H1 (cell line): Measurements from ENCODE around the gene TRAF3. TPM values are rescaled to one million over a fixed set of nuclear protein-coding genes. Genes with fewer than 3 reads are reported as not detected.

Source experiments
- CTCF ChIA-PET: fragments of 300-600 bp; sonication (Branson Sonifier 250); formaldehyde crosslinking; loops from one replicate; lab custom pipeline; 2021; ENCODE audit not compliant: partially characterized antibody; lab: Charles Lee
- POLR2A ChIA-PET: fragments of 300-600 bp; sonication (Branson Sonifier 250); formaldehyde crosslinking; loops from one replicate; lab custom pipeline; 2021; ENCODE audit warnings: inconsistent platforms; ENCODE audit not compliant: partially characterized antibody; lab: Charles Lee
- DNase-seq, 2 experiments: peaks; one replicate each; pipeline versions ENCODE4 v3.0.0 to v3.0.0-alpha.2; 2010 to 2022; ENCODE audit warnings: low spot score in 2 of 2, low read depth in 1 of 2, mixed read lengths in 1 of 2
- FAIRE-seq: peaks from 2 replicates; lab custom pipeline; 2011; peaks lifted over from hg19 to GRCh38; lab: Jason Lieb, UNC
- H2AFZ ChIP-seq: 2 replicates; pipeline ENCODE4 v1.8.1; 2012; ENCODE audit warnings: low read length, inconsistent platforms
- H2AK5ac ChIP-seq: 2 replicates; pipeline ENCODE4 v1.6.1; 2013; ENCODE audit warnings: low read depth, low read length
- H2BK120ac ChIP-seq: replicated peaks from 2 replicates; pipeline ENCODE3; 2013; ENCODE audit warnings: low read depth, low read length, inconsistent platforms
- H2BK12ac ChIP-seq: 2 replicates; pipeline ENCODE4 v1.6.1; 2013; ENCODE audit warnings: low read depth, low read length
- H2BK15ac ChIP-seq: 2 replicates; pipeline ENCODE4 v1.6.1; 2013; ENCODE audit warnings: low read length
- H2BK20ac ChIP-seq: 2 replicates; pipeline ENCODE4 v1.6.1; 2013; ENCODE audit warnings: low read length
- H2BK5ac ChIP-seq: 2 replicates; pipeline ENCODE4 v1.6.1; 2013; ENCODE audit warnings: low read depth, low read length
- H3K14ac ChIP-seq: 2 replicates; pipeline ENCODE4 v1.6.1; 2013; ENCODE audit warnings: inconsistent platforms; ENCODE audit not compliant: insufficient read length
- H3K18ac ChIP-seq: 2 replicates; pipeline ENCODE4 v1.6.1; 2013; ENCODE audit warnings: low read length; ENCODE audit errors: extremely low read depth
- H3K23ac ChIP-seq: 2 replicates; pipeline ENCODE4 v1.6.1; 2013; ENCODE audit warnings: inconsistent platforms; ENCODE audit not compliant: insufficient read length
- H3K23me2 ChIP-seq: 2 replicates; pipeline ENCODE4 v1.6.1; 2013; ENCODE audit warnings: low read depth, low read length
- H3K27ac ChIP-seq: 2 replicates; pipeline ENCODE4 v1.6.1; 2011; ENCODE audit warnings: low read depth, low read length, inconsistent platforms
- H3K27me3 ChIP-seq, 4 experiments: replicated peaks in 1 of 4; 1 replicate in 1 of 4; 2 replicates in 3 of 4; pipeline versions ENCODE4 v1.6.1 to v1.8.1; 2011 to 2013; ENCODE audit warnings: low read length in 3 of 4, mild to moderate bottlenecking in 3 of 4, inconsistent platforms in 2 of 4, mixed read lengths in 2 of 4, moderate library complexity in 1 of 4; ENCODE audit not compliant: control insufficient read depth in 3 of 4, insufficient read depth in 3 of 4; ENCODE audit errors: extremely low read depth in 1 of 4
- H3K36me3 ChIP-seq, 4 experiments: 2 replicates each; pipeline versions ENCODE4 v1.6.1 to v1.8.1; 2011 to 2013; ENCODE audit warnings: mild to moderate bottlenecking in 4 of 4, low read length in 3 of 4, moderate library complexity in 2 of 4, control low read depth in 1 of 4, inconsistent platforms in 1 of 4; ENCODE audit not compliant: insufficient read depth in 4 of 4, control insufficient read depth in 2 of 4
- H3K4ac ChIP-seq: replicated peaks from 2 replicates; pipeline ENCODE3; 2013; ENCODE audit warnings: low read length, low read depth, mixed read lengths, inconsistent platforms; ENCODE audit not compliant: insufficient read length
- H3K4me1 ChIP-seq, 4 experiments: replicated peaks in 1 of 4; 1 replicate in 1 of 4; 2 replicates in 3 of 4; pipeline versions ENCODE4 v1.6.1 to v1.8.1; 2011 to 2013; ENCODE audit warnings: low read length in 3 of 4, inconsistent platforms in 2 of 4, mixed read lengths in 1 of 4; ENCODE audit not compliant: insufficient read depth in 4 of 4, control insufficient read depth in 3 of 4
- H3K4me2 ChIP-seq, 2 experiments: 2 replicates each; pipeline versions ENCODE4 v1.6.1 to v1.8.1; 2011 to 2013; ENCODE audit warnings: low read depth in 2 of 2, low read length in 2 of 2, control low read depth in 1 of 2, inconsistent platforms in 1 of 2, mild to moderate bottlenecking in 1 of 2; ENCODE audit not compliant: insufficient read depth in 1 of 2
- H3K4me3 ChIP-seq, 4 experiments: fragments of 200-600, 300-600 bp in 1 of 4; sonication (generic), shearing (Covaris generic), sonication (Bioruptor Twin) in 1 of 4; 2 replicates each; pipeline versions ENCODE4 v1.5.1 to v1.8.1; 2011 to 2016; ENCODE audit warnings: low read length in 4 of 4, low read depth in 3 of 4, control low read depth in 2 of 4, inconsistent platforms in 2 of 4, mild to moderate bottlenecking in 2 of 4, mixed read lengths in 1 of 4, moderate library complexity in 1 of 4; ENCODE audit not compliant: insufficient read depth in 2 of 4; ENCODE audit errors: extremely low read depth in 1 of 4
- H3K56ac ChIP-seq: replicated peaks from 2 replicates; pipeline ENCODE3; 2013; ENCODE audit warnings: low read depth, mild to moderate bottlenecking, mixed read lengths, low read length, inconsistent platforms; ENCODE audit not compliant: insufficient read length
- H3K79me1 ChIP-seq: 2 replicates; pipeline ENCODE4 v1.6.1; 2013; ENCODE audit warnings: low read depth, low read length, control low read depth
- H3K79me2 ChIP-seq, 2 experiments: 2 replicates each; pipeline versions ENCODE4 v1.6.1 to v1.8.1; 2012 to 2013; ENCODE audit warnings: low read length in 2 of 2, mild to moderate bottlenecking in 2 of 2, inconsistent platforms in 1 of 2; ENCODE audit not compliant: insufficient read depth in 2 of 2, control insufficient read depth in 1 of 2
- H3K9ac ChIP-seq, 4 experiments: replicated peaks in 1 of 4; 1 replicate in 1 of 4; 2 replicates in 3 of 4; pipeline versions ENCODE4 v1.6.1 to v1.8.1; 2011 to 2013; ENCODE audit warnings: low read depth in 3 of 4, low read length in 3 of 4, control low read depth in 2 of 4, mild to moderate bottlenecking in 2 of 4, moderate library complexity in 2 of 4, inconsistent platforms in 1 of 4; ENCODE audit errors: extremely low read depth in 1 of 4
- H3K9me3 ChIP-seq, 2 experiments: 2 replicates each; pipeline versions ENCODE4 v1.6.1 to v1.8.1; 2012 to 2013; ENCODE audit warnings: mild to moderate bottlenecking in 2 of 2, moderate library complexity in 2 of 2, control low read depth in 1 of 2, inconsistent platforms in 1 of 2, low read depth in 1 of 2, low read length in 1 of 2, mixed read lengths in 1 of 2; ENCODE audit not compliant: insufficient read depth in 2 of 2
- H4K20me1 ChIP-seq, 2 experiments: replicated peaks in 1 of 2; 2 replicates each; pipeline versions ENCODE3 to v1.8.1; 2011 to 2013; ENCODE audit warnings: inconsistent platforms in 2 of 2, low read length in 2 of 2, mild to moderate bottlenecking in 1 of 2; ENCODE audit not compliant: insufficient read depth in 2 of 2, control insufficient read depth in 1 of 2
- H4K5ac ChIP-seq: 2 replicates; pipeline ENCODE4 v1.6.1; 2013; ENCODE audit warnings: low read length, low read depth, mixed read lengths, inconsistent platforms; ENCODE audit not compliant: insufficient read length
- H4K8ac ChIP-seq: 2 replicates; pipeline ENCODE4 v1.8.0; 2013; ENCODE audit warnings: mild to moderate bottlenecking, moderate library complexity, low read length, inconsistent platforms; ENCODE audit not compliant: insufficient read depth; ENCODE audit errors: extremely low read depth
- H4K91ac ChIP-seq: replicated peaks from 2 replicates; pipeline ENCODE3; 2013; ENCODE audit warnings: low read length, mixed read lengths, inconsistent platforms; ENCODE audit not compliant: insufficient read length
- CEBPB ChIP-seq: IDR thresholded peaks from 2 replicates; pipeline ENCODE4 v1.6.1; 2012; ENCODE audit warnings: low read depth, low read length
- SP2 ChIP-seq: IDR thresholded peaks from 2 replicates; pipeline ENCODE4 v1.6.1; 2012; ENCODE audit warnings: mild to moderate bottlenecking, low read length, inconsistent platforms
- TBP ChIP-seq: IDR thresholded peaks from 2 replicates; pipeline ENCODE4 v1.6.1; 2011; ENCODE audit warnings: low read depth, low read length, improper control_type of control experiment
- USF2 ChIP-seq: IDR thresholded peaks from 2 replicates; pipeline ENCODE4 v1.6.1; 2011; ENCODE audit warnings: low read length, improper control_type of control experiment
- WGBS, 2 experiments: shearing (Covaris generic) in 1 of 2; methylation state at CpG; one replicate each; pipeline versions ENCODE4 v1.1.6 to v1.1.7; 2013 to 2015; ENCODE audit warnings: low lambda C conversion rate in 2 of 2, mixed read lengths in 2 of 2, inconsistent platforms in 1 of 2, low coverage in 1 of 2, missing lambda C conversion rate in 1 of 2; ENCODE audit not compliant: insufficient replicate concordance in 2 of 2, insufficient coverage in 1 of 2, insufficient read length in 1 of 2; ENCODE audit errors: extremely low coverage in 1 of 2, missing lambda C conversion rate in 1 of 2; 5-methylcytosine and 5-hydroxymethylcytosine counted together
- polyA plus RNA-seq, 7 experiments: library from polyadenylated mRNA; depleted of rRNA in 3 of 7; stranded (reverse) in 5 of 7; unstranded in 2 of 7; fragments of >200 nt in 5 of 7; fragments of 200-250 nt in 2 of 7; gene quantifications; 1 replicate in 5 of 7; 2 replicates in 1 of 7; 4 replicates in 1 of 7; pipeline versions ENCODE4 v1.2.1 to v1.2.3, GENCODE V29; 2011 to 2013; ENCODE audit warnings: missing spikeins in 2 of 7, mixed read lengths in 2 of 7
- total RNA-seq: library from RNA; stranded (reverse); fragmentation: NEBNext Ultra II Directional; extraction: Animal tissue kit (Norgen Biotek cat#: 25700); gene quantifications from 2 replicates; pipeline ENCODE4 v1.2.1, GENCODE V29; 2021

TRAF3 gene
- total and polyA plus RNA-seq, 2 of the 8 experiments (the other 6 are each of a cell fraction or from before 2014, with no cell fraction given) = 5.8 to 12.1 TPM

DNA sequence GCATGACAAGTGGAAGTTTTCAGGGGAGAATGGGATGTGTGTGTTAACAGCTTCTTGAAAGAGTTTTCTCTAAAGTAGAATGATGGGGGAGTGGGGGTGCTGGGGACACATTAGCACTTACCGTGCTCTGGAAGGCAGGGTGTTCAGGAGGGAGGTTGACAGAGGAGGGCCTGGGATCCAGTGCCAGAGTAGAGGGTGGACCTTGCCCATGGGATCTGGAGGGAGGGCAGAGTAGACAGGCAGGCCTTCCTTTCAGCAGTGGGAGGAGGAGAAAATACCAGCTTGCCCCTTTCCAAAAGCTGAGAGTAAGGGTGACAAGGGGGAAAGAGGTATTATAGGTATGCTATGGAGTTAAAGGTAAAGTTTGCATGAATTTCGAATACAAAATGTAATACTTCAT lies 40.1 kb downstream of the TRAF3 start:
- H2BK12ac ChIP-seq = no peak overlapping the region
- no peak overlapping the region for H2BK15ac ChIP-seq
- H3K79me2 ChIP-seq = no peaks in the 10 kb centered on the region
- no peak overlapping the region for H3K4me3 ChIP-seq
- H3K18ac ChIP-seq = no peak overlapping the region
- no peak for FAIRE-seq
- H3K27ac ChIP-seq = no peak overlapping the region
- no peak for DNase-seq
- no peak overlapping the region for H3K14ac ChIP-seq
- H3K4ac ChIP-seq = no peak overlapping the region
- 80% methylated on average over 2 of the region's 2 CpGs; no CpG with 5 or more reads in 1 of the 2 experiments for WGBS, 2 experiments
- peaks cover 0 to 2% of the 10 kb centered on the region in 2 experiments for H4K20me1 ChIP-seq
- H3K79me1 ChIP-seq = no peaks in the 10 kb centered on the region; the same call in 1 of the 2 replicates
- ChIA-PET CTCF (interaction anchor here (0.6 to 1.1 kb wide), 6 partner anchors 29 to 110 kb away, joined by 3 to 5 read pairs (median 3); no protein-coding TSS in a partner anchor), POLR2A (no interaction called here)
- no peak overlapping the region for H4K91ac ChIP-seq
- H3K23me2 ChIP-seq = no peaks in the 10 kb centered on the region
- H2AK5ac ChIP-seq = no peak overlapping the region
- no peaks in the 10 kb centered on the region for H3K36me3 ChIP-seq
- no peaks in the 10 kb centered on the region for H3K9me3 ChIP-seq
- no peak overlapping the region for H2AFZ ChIP-seq
- no peak overlapping the region for H3K4me2 ChIP-seq
- no peak overlapping the region for H2BK5ac ChIP-seq
- H3K56ac ChIP-seq = no peak overlapping the region
- H2BK20ac ChIP-seq = no peak overlapping the region
- no peak overlapping the region for H4K8ac ChIP-seq
- H3K27me3 ChIP-seq = no peaks in the 10 kb centered on the region
- H3K9ac ChIP-seq = no peak overlapping the region
- peaks cover 0 to 10% (median 9%) of the 10 kb centered on the region in 4 experiments; a peak in 5 of 7 replicates for H3K4me1 ChIP-seq
- no peak overlapping the region for H4K5ac ChIP-seq
- no peak overlapping the region for H3K23ac ChIP-seq
- no peak for TF ChIP-seq SP2
- TF ChIP-seq CEBPB = no peak
- TF ChIP-seq TBP = no peak
- TF ChIP-seq USF2 = no peak
- no peak overlapping the region for H2BK120ac ChIP-seq
